Activated T-helper 2 cell treated with anti-CD3 and anti-CD28 coated beads, Interferon-gamma antibody, Interleukin-2, Interleukin-4, amounts not matched to agents 10 μg/mL and 5 μg/mL and 100 μg/mL, durations not matched to agents 14 hours and 24 hours and 36 hours (primary cell): Measurements from ENCODE around the gene NUP188. TPM values are rescaled to one million over a fixed set of nuclear protein-coding genes. Genes with fewer than 3 reads are reported as not detected.

Source experiments
- DNase-seq: peaks from one replicate; pipeline ENCODE4 v3.0.0; 2021; ENCODE audit warnings: low spot score
- H3K27ac Mint-ChIP-seq: one replicate; pipeline ENCODE4 v1.8.0; 2021; ENCODE audit warnings: mixed read lengths
- H3K27me3 Mint-ChIP-seq: one replicate; pipeline ENCODE4 v1.8.0; 2021; ENCODE audit warnings: low read depth, mixed read lengths
- H3K36me3 Mint-ChIP-seq: one replicate; pipeline ENCODE4 v1.8.0; 2021; ENCODE audit warnings: low read depth, mixed read lengths
- H3K4me1 Mint-ChIP-seq: one replicate; pipeline ENCODE4 v1.8.0; 2021; ENCODE audit warnings: low read depth, mixed read lengths
- H3K4me3 Mint-ChIP-seq: one replicate; pipeline ENCODE4 v1.8.0; 2021; ENCODE audit warnings: low read depth, mild to moderate bottlenecking, moderate library complexity, mixed read lengths
- H3K9me3 Mint-ChIP-seq: one replicate; pipeline ENCODE4 v1.8.0; 2021; ENCODE audit warnings: mixed read lengths
- intact Hi-C: fragments of 100-400 bp; cut with micrococcal nuclease; formaldehyde crosslinking; loops from one replicate; pipeline ENCODE4 v1.15.1; 2023
- total RNA-seq: library from RNA; stranded (reverse); gene quantifications from 2 replicates; pipeline ENCODE4 v1.2.3, GENCODE V29; 2022

NUP188 gene
- total RNA-seq, 1 donor from 2014 or later: 175 TPM

GRCh38 chr9:128905964-128906363 lies 41.5 kb upstream of the NUP188 start:
- Mint-ChIP-seq H3K27me3 (no peaks in the 10 kb centered on the region), H3K27ac (no peak overlapping the region), H3K9me3 (no peaks in the 10 kb centered on the region), H3K4me1 (peaks cover 30% of the 10 kb centered on the region), H3K4me3 (no peak overlapping the region), H3K36me3 (peaks cover 36% of the 10 kb centered on the region)
- intact Hi-C loops: no loop called here
- DNase-seq: no peak

GRCh38 chr9:128906741-128907140 lies 40.8 kb upstream of the NUP188 start:
- DNase-seq: no peak
- intact Hi-C loops: no loop called here
- peaks cover 38% of the 10 kb centered on the region for H3K36me3 Mint-ChIP-seq
- no peak overlapping the region for H3K4me3 Mint-ChIP-seq
- H3K4me1 Mint-ChIP-seq: peaks cover 33% of the 10 kb centered on the region
- peak overlapping the region; percentile 42 for H3K27ac Mint-ChIP-seq
- no peaks in the 10 kb centered on the region for H3K9me3 Mint-ChIP-seq
- no peaks in the 10 kb centered on the region for H3K27me3 Mint-ChIP-seq

GRCh38 chr9:128908372-128908771 lies 39.1 kb upstream of the NUP188 start:
- H3K27me3 Mint-ChIP-seq: no peaks in the 10 kb centered on the region
- no peak overlapping the region for H3K4me3 Mint-ChIP-seq
- DNase-seq: no peak
- intact Hi-C loops: no loop called here
- peaks cover 53% of the 10 kb centered on the region for H3K36me3 Mint-ChIP-seq
- H3K9me3 Mint-ChIP-seq: no peaks in the 10 kb centered on the region
- peaks cover 32% of the 10 kb centered on the region for H3K4me1 Mint-ChIP-seq
- no peak overlapping the region for H3K27ac Mint-ChIP-seq

GRCh38 chr9:128909859-128910258 lies 37.6 kb upstream of the NUP188 start:
- DNase-seq: no peak
- H3K4me3 Mint-ChIP-seq: no peak overlapping the region
- H3K27me3 Mint-ChIP-seq: no peaks in the 10 kb centered on the region
- intact Hi-C loops: no loop called here
- H3K27ac Mint-ChIP-seq: no peak overlapping the region
- no peaks in the 10 kb centered on the region for H3K9me3 Mint-ChIP-seq
- peaks cover 60% of the 10 kb centered on the region for H3K36me3 Mint-ChIP-seq
- H3K4me1 Mint-ChIP-seq: peaks cover 31% of the 10 kb centered on the region

GRCh38 chr9:128910906-128911305 lies 36.6 kb upstream of the NUP188 start:
- Mint-ChIP-seq H3K9me3 (no peaks in the 10 kb centered on the region), H3K27me3 (no peaks in the 10 kb centered on the region), H3K36me3 (peaks cover 65% of the 10 kb centered on the region), H3K27ac (no peak overlapping the region), H3K4me3 (no peak overlapping the region), H3K4me1 (peaks cover 31% of the 10 kb centered on the region)
- no peak for DNase-seq
- intact Hi-C loops: no loop called here

GRCh38 chr9:128911529-128912035 lies 35.9 kb upstream of the NUP188 start:
- peak overlapping the region; percentile 88 for H3K27ac Mint-ChIP-seq
- DNase-seq: no peak
- H3K4me1 Mint-ChIP-seq: peaks cover 29% of the 10 kb centered on the region
- H3K36me3 Mint-ChIP-seq: peaks cover 66% of the 10 kb centered on the region
- no peak overlapping the region for H3K4me3 Mint-ChIP-seq
- no peaks in the 10 kb centered on the region for H3K9me3 Mint-ChIP-seq
- intact Hi-C loops: no loop called here
- no peaks in the 10 kb centered on the region for H3K27me3 Mint-ChIP-seq

- no peaks in the 10 kb centered on the region for H3K27me3 Mint-ChIP-seq
- H3K9me3 Mint-ChIP-seq: no peaks in the 10 kb centered on the region
- H3K4me1 Mint-ChIP-seq: peaks cover 27% of the 10 kb centered on the region
- intact Hi-C loops: no loop called here
- no peak for DNase-seq
- H3K4me3 Mint-ChIP-seq: peak overlapping the region; percentile 17
- peak overlapping the region; percentile 88 for H3K27ac Mint-ChIP-seq
- H3K36me3 Mint-ChIP-seq: peaks cover 67% of the 10 kb centered on the region
These were observed 35.1 kb upstream of the NUP188 start for GRCh38 chr9:128912270-128912853.

GRCh38 chr9:128913048-128913900 lies 34.2 kb upstream of the NUP188 start:
- Mint-ChIP-seq H3K36me3 (peaks cover 68% of the 10 kb centered on the region), H3K4me1 (peaks cover 27% of the 10 kb centered on the region), H3K27me3 (no peaks in the 10 kb centered on the region), H3K27ac (peak overlapping the region; percentile 88), H3K4me3 (peak overlapping the region; percentile 17), H3K9me3 (no peaks in the 10 kb centered on the region)
- no peak for DNase-seq
- intact Hi-C loops: no loop called here

- no peaks in the 10 kb centered on the region for H3K9me3 Mint-ChIP-seq
- peaks cover 64% of the 10 kb centered on the region for H3K36me3 Mint-ChIP-seq
- no peak overlapping the region for H3K4me3 Mint-ChIP-seq
- DNase-seq: no peak
- H3K4me1 Mint-ChIP-seq: peaks cover 27% of the 10 kb centered on the region
- no peaks in the 10 kb centered on the region for H3K27me3 Mint-ChIP-seq
- H3K27ac Mint-ChIP-seq: peak overlapping the region; percentile 88
- intact Hi-C loops: no loop called here
These were observed 33.3 kb upstream of the NUP188 start for GRCh38 chr9:128913995-128914772.

- DNase-seq: no peak
- H3K27me3 Mint-ChIP-seq: no peaks in the 10 kb centered on the region
- H3K36me3 Mint-ChIP-seq: peaks cover 50% of the 10 kb centered on the region
- H3K4me1 Mint-ChIP-seq: peaks cover 23% of the 10 kb centered on the region
- no peaks in the 10 kb centered on the region for H3K9me3 Mint-ChIP-seq
- H3K27ac Mint-ChIP-seq: no peak overlapping the region
- no peak overlapping the region for H3K4me3 Mint-ChIP-seq
- intact Hi-C loops: no loop called here
These were observed 31.3 kb upstream of the NUP188 start for GRCh38 chr9:128916204-128916603.

GRCh38 chr9:128916745-128917144 lies 30.8 kb upstream of the NUP188 start:
- Mint-ChIP-seq H3K4me1 (peaks cover 23% of the 10 kb centered on the region), H3K9me3 (no peaks in the 10 kb centered on the region), H3K36me3 (peaks cover 49% of the 10 kb centered on the region), H3K27me3 (no peaks in the 10 kb centered on the region), H3K27ac (no peak overlapping the region), H3K4me3 (no peak overlapping the region)
- no peak for DNase-seq
- intact Hi-C loops: no loop called here

- Mint-ChIP-seq H3K36me3 (peaks cover 45% of the 10 kb centered on the region), H3K9me3 (no peaks in the 10 kb centered on the region), H3K4me1 (peaks cover 18% of the 10 kb centered on the region), H3K4me3 (no peak overlapping the region), H3K27me3 (no peaks in the 10 kb centered on the region), H3K27ac (no peak overlapping the region)
- intact Hi-C loops: no loop called here
- no peak for DNase-seq
These were observed 30.2 kb upstream of the NUP188 start for GRCh38 chr9:128917151-128917849.
